ENCODE data around the gene ADAMTS2. TPM values are rescaled to one million over a fixed set of nuclear protein-coding genes. Genes with fewer than 3 reads are reported as not detected.

Gene ADAMTS2
- total and polyA plus RNA-seq, 2 donors (not counting 3 experiments of a cell fraction or from before 2014, with no cell fraction given): not detected

GRCh38 chr5:179297486-179298180, 47.6 kb downstream of the ADAMTS2 start:
- Histone ChIP-seq H4K20me1 (replicated peaks; ENCODE audit: control insufficient read depth, extremely low read depth, insufficient read depth, low read length) (no peaks in the 10 kb centered on the region), H3K27ac (ENCODE audit: insufficient read depth, low read depth, low read length) (no peak overlapping the region), H3K4me3 (replicated peaks in 1 of 3; ENCODE audit: insufficient read depth in 1 of 3, low read depth in 1 of 3, low read length in 3 of 3) (no peak overlapping the region), H3K4me2 (ENCODE audit: insufficient read depth, low read length) (no peak overlapping the region), H3K36me3 (ENCODE audit: control insufficient read depth in 2 of 2, extremely low read depth in 1 of 2, insufficient read depth in 2 of 2, low read length in 2 of 2) (no peaks in the 10 kb centered on the region), H3K79me2 (ENCODE audit: control insufficient read depth, insufficient read depth, low read length) (no peaks in the 10 kb centered on the region), H3K27me3 (ENCODE audit: control insufficient read depth in 2 of 2, insufficient read depth in 2 of 2, low read length in 2 of 2) (no peaks in the 10 kb centered on the region), H2AFZ (ENCODE audit: low read depth, low read length) (no peak overlapping the region), H3K4me1 (ENCODE audit: control insufficient read depth, extremely low read depth, insufficient read depth, low read length) (no peaks in the 10 kb centered on the region), H3K9ac (replicated peaks; ENCODE audit: extremely low read depth, insufficient read depth, low read length) (no peak overlapping the region), H3K9me1 (replicated peaks; ENCODE audit: control insufficient read depth, extremely low read depth, insufficient read depth, low read length) (no peaks in the 10 kb centered on the region), H3K9me3 (replicated peaks; ENCODE audit: control insufficient read depth, insufficient read depth, low read length) (peaks cover 2% of the 10 kb centered on the region)
- intact Hi-C loops (cut with micrococcal nuclease) (no loop called here), dilution Hi-C loops (cut with MboI; ENCODE audit: extremely low pct_ligation_motif_present, low sequenced_read_pairs) (no loop called here)
- POLR2A ChIA-PET: no interaction called here
- no TSS peak for BruUV-seq (replicated peaks)
- CTCF ChIA-PET: no interaction called here
- no peak for FAIRE-seq
- no peak for TF ChIP-seq POLR2AphosphoS5 (IDR thresholded peaks at IDR 0.05; ENCODE audit: insufficient read depth, low read depth, low read length)
- TF ChIP-seq EZH2 (IDR thresholded peaks at IDR 0.05; ENCODE audit: borderline replicate concordance, low read depth, low read length, severe bottlenecking): no peak
- no peak for TF ChIP-seq MAX (IDR thresholded peaks at IDR 0.05; ENCODE audit: insufficient read depth, insufficient read length)
- no peak for TF ChIP-seq CTCF (IDR thresholded peaks at IDR 0.05; ENCODE audit: extremely low read depth in 1 of 2, insufficient read depth in 1 of 2, low read depth in 1 of 2, low read length in 2 of 2)
- TF ChIP-seq JUN (IDR thresholded peaks at IDR 0.05; ENCODE audit: borderline replicate concordance, insufficient read depth, insufficient read length, low read depth): no peak
- no peak for TF ChIP-seq GATA2 (IDR thresholded peaks at IDR 0.05; ENCODE audit: insufficient read depth, insufficient read length, low read depth, low read length)
- TF ChIP-seq FOS (IDR thresholded peaks at IDR 0.05; ENCODE audit: borderline replicate concordance, insufficient read depth, low read length): no peak
- no peak for TF ChIP-seq MYC (IDR thresholded peaks at IDR 0.05; ENCODE audit: low read depth, low read length)
- no peak for TF ChIP-seq POLR2A (IDR thresholded peaks at IDR 0.05; ENCODE audit: low read depth, low read length)
- DNase-seq (ENCODE audit: low read depth, low spot score): no peak
